Neural cell (in vitro differentiated cells): ENCODE data around the gene FNBP1. TPM values are rescaled to one million over a fixed set of nuclear protein-coding genes. Genes with fewer than 3 reads are reported as not detected.

Experiments used
- H2AFZ ChIP-seq: fragments of 200-600, 300-800 bp; sonication (generic), shearing (Covaris generic); 2 replicates; pipeline ENCODE4 v1.6.0; 2014; ENCODE audit warnings: low read depth, mild to moderate bottlenecking, antibody characterized with exemption, low read length, moderate library complexity
- H3F3A ChIP-seq: fragments of 200-600 bp; shearing (Covaris generic); 2 replicates; pipeline ENCODE4 v1.6.1; 2016; ENCODE audit warnings: mild to moderate bottlenecking, moderate library complexity, mixed read lengths, antibody characterized with exemption, low read length; ENCODE audit not compliant: insufficient read depth, poor library complexity, severe bottlenecking
- H3K27ac ChIP-seq: fragments of 200-600, 300-800 bp; sonication (generic), shearing (Covaris generic); 2 replicates; pipeline ENCODE4 v1.5.1; 2014; ENCODE audit warnings: mild to moderate bottlenecking, low read length, moderate library complexity
- H3K27me3 ChIP-seq: fragments of 300-800, 200-600 bp; sonication (generic), shearing (Covaris generic); 2 replicates; pipeline ENCODE4 v1.6.0; 2014; ENCODE audit warnings: mild to moderate bottlenecking, low read depth, low read length, moderate library complexity; ENCODE audit not compliant: insufficient read depth
- H3K36me3 ChIP-seq: fragments of 300-800, 200-600 bp; sonication (generic), shearing (Covaris generic); 2 replicates; pipeline ENCODE4 v1.5.1; 2014; ENCODE audit warnings: mild to moderate bottlenecking, antibody characterized with exemption, low read length, moderate library complexity; ENCODE audit not compliant: insufficient read depth
- H3K4me2 ChIP-seq: fragments of 300-800, 200-600 bp; sonication (generic), shearing (Covaris generic); 2 replicates; pipeline ENCODE4 v1.6.0; 2014; ENCODE audit warnings: mild to moderate bottlenecking, low read length
- H3K4me3 ChIP-seq: fragments of 300-800, 200-600 bp; sonication (generic), shearing (Covaris generic); 2 replicates; pipeline ENCODE4 v1.5.1; 2014; ENCODE audit warnings: mild to moderate bottlenecking, low read length, moderate library complexity
- H3K79me2 ChIP-seq: fragments of 200-600 bp; shearing (Covaris generic); replicated peaks from 2 replicates; pipeline ENCODE4 v1.6.0; 2014; ENCODE audit warnings: mild to moderate bottlenecking, low read length, moderate library complexity; ENCODE audit not compliant: insufficient read depth
- H3K9ac ChIP-seq: fragments of 300-800, 200-600 bp; sonication (generic), shearing (Covaris generic); 2 replicates; pipeline ENCODE4 v1.6.1; 2016; ENCODE audit warnings: mild to moderate bottlenecking, low read length, mixed read lengths
- H3K9me2 ChIP-seq: fragments of 200-600 bp; shearing (Covaris generic); 2 replicates; pipeline ENCODE4 v1.6.1; 2016; ENCODE audit warnings: mild to moderate bottlenecking, low read length, mixed read lengths; ENCODE audit not compliant: insufficient read depth
- H3K9me3 ChIP-seq: fragments of 200-600, 300-800 bp; sonication (generic), shearing (Covaris generic); 2 replicates; pipeline ENCODE4 v1.6.1; 2016; ENCODE audit warnings: mild to moderate bottlenecking, mixed run types, low read length, moderate library complexity, mixed read lengths
- H4K20me1 ChIP-seq: fragments of 200-600 bp; shearing (Covaris generic); 2 replicates; pipeline ENCODE4 v1.6.1; 2016; ENCODE audit warnings: mild to moderate bottlenecking, mixed run types; ENCODE audit not compliant: insufficient read depth
- CTCF ChIP-seq: fragments of 450-650 bp; IDR thresholded peaks from 2 replicates; pipeline ENCODE4 v1.5.1; 2014; ENCODE audit warnings: antibody characterized with exemption, mild to moderate bottlenecking, moderate library complexity; ENCODE audit not compliant: poor library complexity, severe bottlenecking
- EP300 ChIP-seq: fragments of 450-650 bp; conservative IDR thresholded peaks from 2 replicates; pipeline ENCODE4 v1.6.1; 2014; ENCODE audit warnings: antibody characterized with exemption, mild to moderate bottlenecking, moderate library complexity; ENCODE audit not compliant: poor library complexity, severe bottlenecking
- EZH2 ChIP-seq: fragments of 200-600, 300-800 bp; shearing (Covaris generic), sonication (generic); IDR thresholded peaks from 2 replicates; pipeline ENCODE4 v1.6.1; 2014; ENCODE audit warnings: antibody characterized with exemption, low read length, borderline replicate concordance, mild to moderate bottlenecking; ENCODE audit not compliant: insufficient read depth, poor library complexity, severe bottlenecking
- MXI1 ChIP-seq: fragments of 450-650 bp; conservative IDR thresholded peaks from 2 replicates; pipeline ENCODE4 v1.6.1; 2014; ENCODE audit warnings: antibody characterized with exemption, mild to moderate bottlenecking; ENCODE audit not compliant: poor library complexity, severe bottlenecking
- POLR2AphosphoS5 ChIP-seq: IDR thresholded peaks from 2 replicates; pipeline ENCODE4 v1.6.1; 2012
- RAD21 ChIP-seq: fragments of 450-650 bp; conservative IDR thresholded peaks from 2 replicates; pipeline ENCODE4 v1.6.1; 2014; ENCODE audit warnings: antibody characterized with exemption, mild to moderate bottlenecking, moderate library complexity
- REST ChIP-seq: IDR thresholded peaks from 2 replicates; pipeline ENCODE4 v1.6.1; 2012; ENCODE audit warnings: borderline replicate concordance
- SMC3 ChIP-seq: fragments of 450-650 bp; conservative IDR thresholded peaks from 2 replicates; pipeline ENCODE4 v1.6.1; 2014; ENCODE audit warnings: antibody characterized with exemption, mild to moderate bottlenecking, moderate library complexity; ENCODE audit not compliant: poor library complexity
- TAF1 ChIP-seq: IDR thresholded peaks from 2 replicates; pipeline ENCODE4 v1.6.1; 2012; ENCODE audit warnings: low read depth
- polyA plus RNA-seq: library from polyadenylated mRNA; depleted of rRNA; stranded (reverse); fragments of >200 nt; gene quantifications from 2 replicates; pipeline ENCODE4 v1.2.3, GENCODE V29; 2014

Gene FNBP1
- polyA plus RNA-seq, 1 donor from 2014 or later: 16.6 TPM

- Histone ChIP-seq H3K36me3 (no peaks in the 10 kb centered on the region), H3K27me3 (no peaks in the 10 kb centered on the region), H3K4me3 (no peak overlapping the region), H3K27ac (no peak overlapping the region), H3K9me2 (no peaks in the 10 kb centered on the region), H3K79me2 (no peaks in the 10 kb centered on the region), H2AFZ (no peak overlapping the region), H4K20me1 (no peaks in the 10 kb centered on the region), H3F3A (no peaks in the 10 kb centered on the region), H3K9ac (no peak overlapping the region), H3K9me3 (no peaks in the 10 kb centered on the region), H3K4me2 (no peak overlapping the region)
- TF ChIP-seq CTCF: no peak
- TF ChIP-seq EZH2: no peak
- no peak for TF ChIP-seq RAD21
- TF ChIP-seq TAF1: no peak
- TF ChIP-seq SMC3: no peak
- TF ChIP-seq MXI1: no peak
- no peak for TF ChIP-seq POLR2AphosphoS5
- TF ChIP-seq EP300: no peak
- TF ChIP-seq REST: no peak
These were observed 52.5 kb downstream of the FNBP1 start for GRCh38 chr9:129990269-129991010.

- H3K79me2 ChIP-seq: no peaks in the 10 kb centered on the region
These were observed 53.2 kb downstream of the FNBP1 start for GRCh38 chr9:129989740-129990139.

More at GRCh38 chr9:129989740-129990139, 53.2 kb downstream of the FNBP1 start:
- Histone ChIP-seq H3K9me3 (no peaks in the 10 kb centered on the region), H3K4me3 (no peak overlapping the region), H3K36me3 (no peaks in the 10 kb centered on the region), H3F3A (no peaks in the 10 kb centered on the region), H4K20me1 (no peaks in the 10 kb centered on the region), H3K9ac (no peak overlapping the region), H3K9me2 (no peaks in the 10 kb centered on the region), H3K27me3 (no peaks in the 10 kb centered on the region), H3K4me2 (no peak overlapping the region), H3K27ac (no peak overlapping the region), H2AFZ (no peak overlapping the region)
- no peak for TF ChIP-seq SMC3
- no peak for TF ChIP-seq MXI1
- TF ChIP-seq CTCF: no peak
- TF ChIP-seq POLR2AphosphoS5: no peak
